ENCODE results near the gene NKX1-1.

The NKX1-1 gene

GRCh38 chr4:1367936-1368289 is 38.3 kb downstream of the NKX1-1 start:
- peaks cover 7% of the 10 kb centered on the region for H3K27me3 Mint-ChIP-seq (ENCODE audit: low read depth, poor library complexity)
- no peak overlapping the region for H3K27ac Mint-ChIP-seq
- TF ChIP-seq, protein P1, sequence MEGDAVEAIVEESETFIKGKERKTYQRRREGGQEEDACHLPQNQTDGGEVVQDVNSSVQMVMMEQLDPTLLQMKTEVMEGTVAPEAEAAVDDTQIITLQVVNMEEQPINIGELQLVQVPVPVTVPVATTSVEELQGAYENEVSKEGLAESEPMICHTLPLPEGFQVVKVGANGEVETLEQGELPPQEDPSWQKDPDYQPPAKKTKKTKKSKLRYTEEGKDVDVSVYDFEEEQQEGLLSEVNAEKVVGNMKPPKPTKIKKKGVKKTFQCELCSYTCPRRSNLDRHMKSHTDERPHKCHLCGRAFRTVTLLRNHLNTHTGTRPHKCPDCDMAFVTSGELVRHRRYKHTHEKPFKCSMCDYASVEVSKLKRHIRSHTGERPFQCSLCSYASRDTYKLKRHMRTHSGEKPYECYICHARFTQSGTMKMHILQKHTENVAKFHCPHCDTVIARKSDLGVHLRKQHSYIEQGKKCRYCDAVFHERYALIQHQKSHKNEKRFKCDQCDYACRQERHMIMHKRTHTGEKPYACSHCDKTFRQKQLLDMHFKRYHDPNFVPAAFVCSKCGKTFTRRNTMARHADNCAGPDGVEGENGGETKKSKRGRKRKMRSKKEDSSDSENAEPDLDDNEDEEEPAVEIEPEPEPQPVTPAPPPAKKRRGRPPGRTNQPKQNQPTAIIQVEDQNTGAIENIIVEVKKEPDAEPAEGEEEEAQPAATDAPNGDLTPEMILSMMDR (IDR thresholded peaks at IDR 0.05) = no peak
- H3K4me1 Mint-ChIP-seq = peaks cover 22% of the 10 kb centered on the region
- no peak overlapping the region for H3K4me3 Mint-ChIP-seq
- DNase-seq = no peak
- H3K36me3 Mint-ChIP-seq (ENCODE audit: low read depth) = peaks cover 22% of the 10 kb centered on the region
- H3K9me3 Mint-ChIP-seq = peaks cover 8% of the 10 kb centered on the region

DNA sequence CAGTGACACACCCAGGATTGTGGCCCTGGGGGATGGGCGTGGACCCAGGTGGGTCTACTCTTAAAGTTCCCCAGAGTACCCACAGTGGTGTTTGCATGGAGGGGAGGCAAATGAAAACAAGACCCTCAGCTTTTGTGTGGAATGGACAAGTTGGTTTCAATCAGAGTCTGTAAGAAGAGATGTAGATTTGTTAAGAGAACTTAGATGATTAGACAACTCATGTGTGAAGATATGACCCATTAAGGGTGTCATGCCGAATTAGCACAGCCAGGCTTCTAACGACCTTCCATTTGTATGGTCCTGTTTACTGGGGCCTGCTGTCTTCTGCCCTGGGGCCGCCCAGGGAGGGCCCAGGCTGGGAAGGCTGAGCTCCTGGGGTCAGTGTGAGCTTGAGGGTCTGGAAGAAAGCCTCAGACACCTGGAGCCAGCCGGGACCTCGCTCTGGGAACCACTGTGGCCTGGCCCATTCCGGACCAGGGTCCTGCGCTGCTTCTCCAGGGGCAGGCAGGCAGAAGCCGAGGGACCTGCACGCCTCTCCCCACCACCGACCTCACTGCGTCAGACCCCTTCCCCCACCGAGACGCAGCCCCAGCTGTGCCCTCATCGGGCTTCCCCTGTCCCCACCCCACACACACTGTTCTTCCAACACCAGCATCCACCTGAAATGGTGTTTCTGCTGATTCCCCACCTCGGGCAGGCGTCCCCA is 38.9 kb downstream of the NKX1-1 start:
- H3K9me3 Mint-ChIP-seq = peaks cover 4% of the 10 kb centered on the region
- TF ChIP-seq, protein P1 (IDR thresholded peaks at IDR 0.05) = no peak
- no peak overlapping the region for H3K4me3 Mint-ChIP-seq
- no peak for DNase-seq
- H3K4me1 Mint-ChIP-seq = peaks cover 22% of the 10 kb centered on the region
- peaks cover 16% of the 10 kb centered on the region for H3K36me3 Mint-ChIP-seq (ENCODE audit: low read depth)
- H3K27me3 Mint-ChIP-seq (ENCODE audit: low read depth, poor library complexity) = peaks cover 7% of the 10 kb centered on the region
- no peak overlapping the region for H3K27ac Mint-ChIP-seq

DNA sequence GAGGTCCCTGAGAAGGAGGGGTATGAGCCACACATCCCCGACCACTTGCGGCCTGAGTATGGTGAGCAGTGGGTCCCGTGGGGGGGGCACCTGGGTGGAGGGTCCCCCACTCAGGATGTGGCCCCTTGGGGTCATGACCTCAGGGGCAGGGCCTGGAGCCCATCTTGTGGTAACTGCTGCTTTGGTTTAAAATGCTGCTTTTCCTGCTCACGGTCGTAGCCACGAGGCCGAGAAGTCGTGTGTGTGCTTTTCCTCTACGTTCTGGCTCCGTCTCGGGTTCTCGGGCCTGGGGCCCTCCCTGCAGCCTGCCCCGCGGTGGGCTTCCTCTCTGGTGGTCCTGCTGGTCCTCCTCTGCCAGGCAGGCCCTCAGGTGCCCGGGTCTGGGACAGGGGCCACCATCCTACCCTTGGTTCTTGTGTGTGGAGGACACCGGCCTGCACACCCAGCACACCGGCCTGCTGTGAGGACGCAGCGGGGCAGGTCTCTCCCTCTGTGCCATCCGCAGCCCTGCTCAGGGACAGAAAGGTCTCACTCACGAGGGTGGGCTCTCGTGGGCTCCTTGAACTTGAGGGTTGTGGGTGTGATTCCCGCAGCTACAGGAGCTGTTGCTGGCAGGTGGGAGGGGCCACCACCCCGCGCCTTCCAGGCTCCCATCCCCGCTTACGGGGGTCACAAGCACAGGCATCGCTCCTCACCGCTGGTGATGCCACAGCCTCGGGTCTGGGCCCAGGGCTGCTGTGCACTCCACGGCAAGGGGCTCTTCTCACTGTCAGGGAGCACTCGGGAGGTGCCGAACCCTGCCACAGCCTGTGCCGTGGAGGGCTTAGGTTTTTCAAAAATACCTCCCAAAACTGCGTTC is 39.6 kb downstream of the NKX1-1 start:
- no peak for DNase-seq
- TF ChIP-seq, protein P1 (IDR thresholded peaks at IDR 0.05) = no peak
- Mint-ChIP-seq H3K36me3 (ENCODE audit: low read depth) (peaks cover 9% of the 10 kb centered on the region), H3K9me3 (no peaks in the 10 kb centered on the region), H3K27me3 (ENCODE audit: low read depth, poor library complexity) (peaks cover 3% of the 10 kb centered on the region), H3K27ac (no peak overlapping the region), H3K4me3 (no peak overlapping the region), H3K4me1 (peaks cover 22% of the 10 kb centered on the region)

GRCh38 chr4:1365271-1366178 is 40.7 kb downstream of the NKX1-1 start:
- Mint-ChIP-seq H3K9me3 (no peaks in the 10 kb centered on the region), H3K4me1 (peaks cover 14% of the 10 kb centered on the region), H3K27ac (peak overlapping the region; percentile 22), H3K27me3 (ENCODE audit: low read depth, poor library complexity) (peaks cover 3% of the 10 kb centered on the region), H3K36me3 (ENCODE audit: low read depth) (no peaks in the 10 kb centered on the region), H3K4me3 (no peak overlapping the region)
- TF ChIP-seq, protein P1 (IDR thresholded peaks at IDR 0.05) = no peak
- DNase-seq = no peak

GRCh38 chr4:1364748-1365147 is 41.5 kb downstream of the NKX1-1 start:
- peaks cover 3% of the 10 kb centered on the region for H3K27me3 Mint-ChIP-seq (ENCODE audit: low read depth, poor library complexity)
- TF ChIP-seq, protein P1 (IDR thresholded peaks at IDR 0.05) = no peak
- H3K27ac Mint-ChIP-seq = no peak overlapping the region
- DNase-seq = no peak
- no peaks in the 10 kb centered on the region for H3K36me3 Mint-ChIP-seq (ENCODE audit: low read depth)
- H3K9me3 Mint-ChIP-seq = no peaks in the 10 kb centered on the region
- no peak overlapping the region for H3K4me3 Mint-ChIP-seq
- peaks cover 9% of the 10 kb centered on the region for H3K4me1 Mint-ChIP-seq
